Liver (tissue), 3 donors: ENCODE results near the gene CDC7.

Experiments used
- CTCF ChIP-seq: fragments of 150-350 bp; IDR thresholded peaks from 2 replicates; pipeline ENCODE4 v1.5.1; 2017; ENCODE audit warnings: improper control_type of control experiment, low read depth, low read length; ENCODE audit not compliant: missing input control
- FOXA1 ChIP-seq: IDR thresholded peaks from 2 replicates; pipeline ENCODE4 v1.6.1; 2016; ENCODE audit warnings: antibody characterized with exemption
- RAD21 ChIP-seq, 2 donors: IDR thresholded peaks; 2 replicates each; pipeline ENCODE4 v1.6.1; 2016; ENCODE audit warnings: antibody characterized with exemption in 2 of 2, mild to moderate bottlenecking in 2 of 2
- donor health status: healthy.
- donor health status: healthy.

GRCh38 chr1:91498035-91498434 lies 2.6 kb upstream of the CDC7 start:
- TF ChIP-seq RAD21 (IDR thresholded peaks at IDR 0.05) (no peak), FOXA1 (no peak), CTCF (no peak)
